Measurements from ENCODE around the gene EIF5AL1. TPM values are rescaled to one million over a fixed set of nuclear protein-coding genes. Genes with fewer than 3 reads are reported as not detected.
A peak's percentile ranks its signal among the peaks of the same experiment; 100 is the strongest.
"Not testable (repeated sequence)": the region's sequence is repeated elsewhere in the genome, so short reads cannot be mapped to it uniquely, and the experiment has no call there.

Gene EIF5AL1
- total and polyA plus RNA-seq, 12 donors, result 0.07 to 1.2 (median 0.42) TPM; not detected in 3

DNA sequence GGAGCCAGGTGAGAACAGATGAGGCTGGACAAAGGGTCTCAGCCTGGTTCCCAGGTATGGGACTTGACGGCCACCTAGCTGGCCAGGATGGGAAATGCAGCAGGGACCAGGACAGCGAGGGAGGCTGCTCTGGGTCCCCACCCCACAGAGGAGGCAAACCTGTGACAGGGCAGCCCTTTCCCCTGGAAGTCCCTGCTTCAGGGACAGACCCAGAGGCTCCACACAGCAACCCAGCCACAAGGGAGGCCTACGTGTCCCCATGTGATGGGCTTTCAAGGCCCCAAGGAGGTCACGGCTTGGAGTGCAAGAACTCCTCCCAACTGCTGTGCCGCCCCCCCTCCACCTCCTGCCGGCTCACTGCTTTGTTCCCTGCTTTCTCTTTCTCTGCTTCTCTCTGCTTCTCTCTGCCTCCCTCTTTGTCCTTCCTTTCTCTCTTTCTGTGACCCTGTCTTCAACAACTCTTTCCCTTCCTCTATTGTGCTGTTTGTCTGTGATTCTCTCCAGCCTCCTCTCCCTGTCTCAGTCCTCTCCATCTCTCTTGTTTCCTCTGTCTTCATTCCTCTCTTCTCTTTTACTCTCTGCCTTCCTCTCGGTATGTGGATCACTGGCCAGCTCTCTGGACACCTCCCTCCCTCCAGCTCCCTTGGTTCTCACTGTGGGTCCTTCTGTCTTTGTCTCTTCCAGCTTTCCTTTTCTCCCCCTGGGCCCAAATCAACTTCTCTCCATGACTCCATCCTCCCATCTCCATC lies 9.6 kb upstream of the EIF5AL1 start:
- no peak overlapping the region for H3K4me3 ChIP-seq
- intact Hi-C loops (cut with DNase I), result no loop called here
- WGBS, 2 donors, result 36% methylated on average over 7 of the region's 7 CpGs
- peaks cover 0 to 28% (median 3%) of the 10 kb centered on the region in 7 donors for H3K27me3 ChIP-seq
- no peaks in the 10 kb centered on the region for H3K36me3 ChIP-seq
- no peak overlapping the region for H3K27ac ChIP-seq
- H3K9me3 ChIP-seq, result no peaks in the 10 kb centered on the region
- H3K4me1 ChIP-seq, result peaks cover 0 to 3% (median 0%) of the 10 kb centered on the region in 9 donors
- DNase-seq, result peak in 1 of 2 donors; percentile 19
- peak in 8 of 9 donors; percentile 13 to 60 (median 43) for TF ChIP-seq CTCF (IDR thresholded peaks at IDR 0.05)
- ATAC-seq, result peak in 6 of 8 donors; percentile 60 to 75 (median 69)

DNA sequence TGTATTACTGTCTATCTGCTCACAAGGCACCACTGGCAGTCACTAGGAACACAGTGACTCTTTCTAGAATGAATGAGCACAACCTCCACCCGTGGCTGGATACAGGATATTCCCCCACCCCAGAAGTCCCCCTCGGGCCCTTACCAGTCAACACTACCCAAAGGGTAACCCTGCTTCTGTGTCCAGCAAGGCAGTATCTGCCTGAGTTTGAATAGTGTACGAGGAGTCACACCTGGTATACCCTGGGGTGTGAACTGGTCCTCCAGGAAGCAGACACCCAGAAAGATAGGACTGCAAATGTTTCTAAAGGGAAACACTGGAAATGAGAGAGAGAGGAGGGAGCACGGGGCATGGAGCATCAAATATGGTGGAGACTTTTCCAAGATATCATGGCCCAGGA lies 8.5 kb upstream of the EIF5AL1 start:
- H3K36me3 ChIP-seq; DNase-seq; ATAC-seq; H3K27ac ChIP-seq; H3K4me3 ChIP-seq; H3K4me1 ChIP-seq; H3K9me3 ChIP-seq; intact Hi-C loops (cut with DNase I): not testable (repeated sequence)
- H3K27me3 ChIP-seq, result peaks cover 0 to 23% (median 0%) of the 10 kb centered on the region in 7 donors
- WGBS, 2 donors, result 69 to 73% methylated on average over 4 of the region's 4 CpGs

GRCh38 chr10:79504483-79504882 lies 7.8 kb upstream of the EIF5AL1 start:
- H3K9me3 ChIP-seq; H3K36me3 ChIP-seq; DNase-seq; H3K27ac ChIP-seq; H3K4me3 ChIP-seq; H3K4me1 ChIP-seq; ATAC-seq; intact Hi-C loops (cut with DNase I): not testable (repeated sequence)
- H3K27me3 ChIP-seq, result peaks cover 0 to 19% (median 0%) of the 10 kb centered on the region in 7 donors
- no CpG with 5 or more reads among the region's 2 CpGs for WGBS, 2 donors

DNA sequence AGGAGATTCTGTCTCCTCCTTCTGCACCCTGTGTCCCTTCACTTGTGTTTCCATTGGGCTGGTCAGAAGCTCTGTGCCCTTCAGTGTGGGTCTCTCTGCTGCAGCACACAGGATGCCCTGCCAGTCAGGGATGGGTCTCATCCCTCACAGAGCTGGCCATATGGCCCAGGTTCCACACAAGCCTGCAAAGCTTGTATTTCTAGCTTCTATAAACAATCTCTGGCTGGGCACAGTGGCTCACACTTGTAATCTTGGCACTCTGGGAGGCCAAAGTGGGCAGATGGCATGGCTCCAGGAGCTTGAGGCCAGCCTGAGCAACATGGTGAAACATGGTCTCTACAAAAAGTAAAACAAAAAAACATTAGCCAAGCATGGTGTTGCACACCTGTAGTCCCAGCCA lies 7.0 kb upstream of the EIF5AL1 start:
- intact Hi-C loops (cut with DNase I); H3K9me3 ChIP-seq; H3K4me3 ChIP-seq; H3K4me1 ChIP-seq; H3K36me3 ChIP-seq; H3K27ac ChIP-seq: not testable (repeated sequence)
- peak in 1 of 2 donors; percentile 18 for DNase-seq
- peak in 5 of 8 donors; percentile 13 to 45 (median 22) for ATAC-seq
- peaks cover 0 to 19% (median 0%) of the 10 kb centered on the region in 7 donors for H3K27me3 ChIP-seq

- no peak overlapping the region for H3K27ac ChIP-seq
- DNase-seq (no peak), ATAC-seq (no peak)
- intact Hi-C loops (cut with DNase I), result no loop called here
- TF ChIP-seq CTCF (IDR thresholded peaks at IDR 0.05), result no peak
- no peaks in the 10 kb centered on the region for H3K36me3 ChIP-seq
- H3K4me1 ChIP-seq, result peaks cover 0 to 3% (median 0%) of the 10 kb centered on the region in 9 donors
- no peaks in the 10 kb centered on the region for H3K9me3 ChIP-seq
- peaks cover 0 to 17% (median 0%) of the 10 kb centered on the region in 7 donors for H3K27me3 ChIP-seq
- no peak overlapping the region for H3K4me3 ChIP-seq
Measured at GRCh38 chr10:79505829-79506228, 6.5 kb upstream of the EIF5AL1 start.

All from heart right ventricle (tissue), 16 donors.